GM19099 (cell line): ENCODE data around the gene MIEN1.

Experiments
- POLR2A ChIP-seq: IDR thresholded peaks from 3 replicates; pipeline ENCODE4 v1.6.1; 2011; ENCODE audit warnings: low read depth; ENCODE audit not compliant: insufficient read length; ENCODE audit errors: extremely low read depth

MIEN1 gene

GRCh38 chr17:39701784-39702422 is 28.4 kb downstream of the MIEN1 start:
- no peak for TF ChIP-seq POLR2A

GRCh38 chr17:39701012-39701783 is 29.1 kb downstream of the MIEN1 start:
- no peak for TF ChIP-seq POLR2A

GRCh38 chr17:39700148-39700987 is 30.0 kb downstream of the MIEN1 start:
- TF ChIP-seq POLR2A: no peak

GRCh38 chr17:39699818-39700147 is 30.5 kb downstream of the MIEN1 start, which contains the start of gene ERBB2:
ERBB2 (plus strand) TSS chr17:39700064; CDS start chr17:39700239, 175 bp downstream.
- TF ChIP-seq POLR2A: no peak

GRCh38 chr17:39697961-39698360 is 32.4 kb downstream of the MIEN1 start:
- no peak for TF ChIP-seq POLR2A

- TF ChIP-seq POLR2A: no peak
These were observed 33.6 kb downstream of the MIEN1 start for GRCh38 chr17:39696731-39697130.

- TF ChIP-seq POLR2A: no peak
These were observed 35.2 kb downstream of the MIEN1 start for GRCh38 chr17:39695089-39695474.

GRCh38 chr17:39694593-39694992 is 35.7 kb downstream of the MIEN1 start:
- TF ChIP-seq POLR2A: no peak

- no peak for TF ChIP-seq POLR2A
These were observed 41.4 kb downstream of the MIEN1 start for GRCh38 chr17:39688945-39689344.

GRCh38 chr17:39688475-39688835 is 41.9 kb downstream of the MIEN1 start:
- TF ChIP-seq POLR2A: no peak

- peak; percentile 88 for TF ChIP-seq POLR2A
These were observed 42.5 kb downstream of the MIEN1 start, which contains the start of gene PGAP3 for GRCh38 chr17:39687546-39688474. PGAP3 (minus strand) TSS chr17:39688057; CDS start chr17:39688014, 43 bp downstream.

GRCh38 chr17:39687101-39687545 is 43.2 kb downstream of the MIEN1 start:
- TF ChIP-seq POLR2A: no peak

- TF ChIP-seq POLR2A: no peak
These were observed 45.8 kb downstream of the MIEN1 start for GRCh38 chr17:39684369-39685192.
